HepG2 (cell line): Measurements from ENCODE around the gene RYR2. TPM values are rescaled to one million over a fixed set of nuclear protein-coding genes. Genes with fewer than 3 reads are reported as not detected.

Experiments used
- ATAC-seq: fragments of 200-7000 bp; cut with Tn5 transposase; 3 replicates; pipeline ENCODE4 v1.9.1; 2020; ENCODE audit warnings: mild to moderate bottlenecking, moderate library complexity
- BruUV-seq: library from RNA; stranded (reverse); fragments of 400-500 nt; replicated peaks from 2 replicates; lab custom pipeline; 2021; lab: Mats Ljungman, UMichigan
- CTCF ChIA-PET: fragments of 300-600 bp; formaldehyde crosslinking; extraction: SDS; loops from one replicate; lab custom pipeline; 2021; ENCODE audit warnings: low total read pairs, inconsistent platforms, low intra/inter-chr PET ratio; lab: Yijun Ruan, JAX
- POLR2A ChIA-PET: fragments of 350-600 bp; sonication (Branson Sonifier 250); formaldehyde crosslinking; loops from one replicate; lab custom pipeline; 2020; ENCODE audit warnings: antibody characterized with exemption, inconsistent platforms; lab: Yijun Ruan, JAX
- DNase-seq: peaks from one replicate; pipeline ENCODE4 v3.0.0-alpha.2; 2015; ENCODE audit warnings: low spot score
- FAIRE-seq: peaks from 3 replicates; lab custom pipeline; 2011; peaks lifted over from hg19 to GRCh38; lab: Jason Lieb, UNC
- H2AFZ ChIP-seq: one replicate; pipeline ENCODE4 v1.6.1; 2011; ENCODE audit warnings: low read length, inconsistent platforms
- H3K27ac ChIP-seq: fragments of 300-600 bp; 3 replicates; pipeline ENCODE4 v1.8.0; 2011; ENCODE audit warnings: mixed run types, mild to moderate bottlenecking, mixed read lengths, low read length, inconsistent platforms; ENCODE audit not compliant: insufficient read depth; ENCODE audit errors: extremely low read length
- H3K27me3 ChIP-seq, 2 experiments: fragments of 200-600 bp in 1 of 2; 2 replicates in 1 of 2; 3 replicates in 1 of 2; pipeline versions ENCODE4 v1.6.0 to v1.8.0; 2011; ENCODE audit warnings: low read length in 2 of 2, mild to moderate bottlenecking in 2 of 2, moderate library complexity in 2 of 2, inconsistent platforms in 1 of 2; ENCODE audit not compliant: insufficient read depth in 2 of 2, control insufficient read depth in 1 of 2
- H3K36me3 ChIP-seq, 2 experiments: fragments of 200-600 bp in 1 of 2; replicated peaks in 1 of 2; 2 replicates in 1 of 2; 3 replicates in 1 of 2; pipeline versions ENCODE4 v1.5.1 to v1.8.0; 2011; ENCODE audit warnings: low read length in 2 of 2, inconsistent platforms in 1 of 2; ENCODE audit not compliant: insufficient read depth in 2 of 2, control insufficient read depth in 1 of 2
- H3K4me1 ChIP-seq: 2 replicates; pipeline ENCODE4 v1.5.1; 2012; ENCODE audit warnings: low read length, inconsistent platforms; ENCODE audit not compliant: insufficient read depth
- H3K4me2 ChIP-seq: 2 replicates; pipeline ENCODE4 v1.6.0; 2011; ENCODE audit warnings: low read depth, low read length, inconsistent platforms
- H3K4me3 ChIP-seq, 3 experiments: fragments of 200-600 bp in 1 of 3; sonication (generic), shearing (Covaris generic) in 1 of 3; replicated peaks in 1 of 3; 2 replicates each; pipeline ENCODE4 v1.5.1; 2011 to 2016; ENCODE audit warnings: low read length in 3 of 3, inconsistent platforms in 2 of 3, low read depth in 2 of 3, mild to moderate bottlenecking in 2 of 3, control low read depth in 1 of 3, mixed read lengths in 1 of 3; ENCODE audit not compliant: insufficient read depth in 1 of 3
- H3K79me2 ChIP-seq: one replicate; pipeline ENCODE4 v1.6.1; 2011; ENCODE audit warnings: low read length, inconsistent platforms; ENCODE audit not compliant: insufficient read depth
- H3K9ac ChIP-seq: 2 replicates; pipeline ENCODE4 v1.6.0; 2011; ENCODE audit warnings: mild to moderate bottlenecking, low read depth, low read length, inconsistent platforms; ENCODE audit not compliant: insufficient read depth
- H3K9me3 ChIP-seq: 2 replicates; pipeline ENCODE4 v1.5.1; 2012; ENCODE audit warnings: mild to moderate bottlenecking, low read length
- H4K20me1 ChIP-seq: 2 replicates; pipeline ENCODE4 v1.6.0; 2011; ENCODE audit warnings: inconsistent platforms, mild to moderate bottlenecking, low read length, moderate library complexity; ENCODE audit not compliant: insufficient read depth
- AGO1 ChIP-seq: fragments of 200-400 bp; formaldehyde crosslinking; IDR thresholded peaks from 2 replicates; pipeline ENCODE4 v1.6.1; 2017; ENCODE audit warnings: mild to moderate bottlenecking, low read depth, low read length, moderate library complexity; ENCODE audit not compliant: poor library complexity, severe bottlenecking
- GMEB2 ChIP-seq: IDR thresholded peaks from 2 replicates; pipeline ENCODE4 v1.6.1; 2016; ENCODE audit warnings: missing biosample characterization, missing genetic modification reagents, low read depth
- SRY ChIP-seq: sonication (generic); formaldehyde crosslinking; IDR thresholded peaks from 2 replicates; pipeline ENCODE4 v1.8.0; 2022; ENCODE audit warnings: mild to moderate bottlenecking, missing genetic modification reagents
- STAG1 ChIP-seq: sonication (generic); formaldehyde crosslinking; IDR thresholded peaks from 2 replicates; pipeline ENCODE4 v1.4.0; 2020; ENCODE audit warnings: missing genetic modification reagents
- ZNF430 ChIP-seq: sonication (generic); formaldehyde crosslinking; IDR thresholded peaks from 2 replicates; pipeline ENCODE4 v1.9.0; 2021; ENCODE audit warnings: mild to moderate bottlenecking, missing genetic modification reagents
- WGBS: methylation state at CpG from one replicate; pipeline ENCODE4 v1.1.6; 2017; ENCODE audit warnings: low lambda C conversion rate; 5-methylcytosine and 5-hydroxymethylcytosine counted together
- in situ Hi-C: cut with HindIII; loops from 2 replicates; pipeline ENCODE4 v1.10.0; 2017; ENCODE audit warnings: low pct_unique_long_range_greater_than_20kb; ENCODE audit not compliant: extremely low pct_ligation_motif_present
- intact Hi-C: fragments of 100-400 bp; cut with micrococcal nuclease; formaldehyde crosslinking; loops from one replicate; pipeline ENCODE4 v1.10.0; 2022; ENCODE audit not compliant: unreplicated experiment
- polyA plus RNA-seq, 8 experiments: library from polyadenylated mRNA; depleted of rRNA in 3 of 8; stranded (reverse) in 7 of 8; unstranded in 1 of 8; fragments of >200 nt; fragmentation: Illumina TruSeq in 4 of 8; extraction: Trizol in 4 of 8; gene quantifications; 2 replicates each; pipeline versions ENCODE4 v1.2.1 to v1.2.3, GENCODE V29; 2011 to 2016; ENCODE audit warnings: low read depth in 4 of 8, missing spikeins in 1 of 8, mixed read lengths in 1 of 8; ENCODE audit not compliant: insufficient read depth in 1 of 8
- total RNA-seq, 5 experiments: library from RNA; depleted of rRNA; stranded (reverse); fragments of >200 nt; fragmentation: Illumina TruSeq; extraction: Trizol; gene quantifications; 2 replicates each; pipeline ENCODE4 v1.2.3, GENCODE V29; 2016; ENCODE audit warnings: low read depth in 1 of 5
- TF ChIP-seq, protein P1 (sequence below): sonication (generic); formaldehyde crosslinking; IDR thresholded peaks from 2 replicates; pipeline ENCODE4 v1.5.1; 2020; ENCODE audit warnings: mild to moderate bottlenecking, missing genetic modification reagents, moderate library complexity

RYR2 gene
- total and polyA plus RNA-seq, 2 of the 13 experiments (the other 11 are each of a cell fraction or from before 2014, with no cell fraction given), result not detected

DNA sequence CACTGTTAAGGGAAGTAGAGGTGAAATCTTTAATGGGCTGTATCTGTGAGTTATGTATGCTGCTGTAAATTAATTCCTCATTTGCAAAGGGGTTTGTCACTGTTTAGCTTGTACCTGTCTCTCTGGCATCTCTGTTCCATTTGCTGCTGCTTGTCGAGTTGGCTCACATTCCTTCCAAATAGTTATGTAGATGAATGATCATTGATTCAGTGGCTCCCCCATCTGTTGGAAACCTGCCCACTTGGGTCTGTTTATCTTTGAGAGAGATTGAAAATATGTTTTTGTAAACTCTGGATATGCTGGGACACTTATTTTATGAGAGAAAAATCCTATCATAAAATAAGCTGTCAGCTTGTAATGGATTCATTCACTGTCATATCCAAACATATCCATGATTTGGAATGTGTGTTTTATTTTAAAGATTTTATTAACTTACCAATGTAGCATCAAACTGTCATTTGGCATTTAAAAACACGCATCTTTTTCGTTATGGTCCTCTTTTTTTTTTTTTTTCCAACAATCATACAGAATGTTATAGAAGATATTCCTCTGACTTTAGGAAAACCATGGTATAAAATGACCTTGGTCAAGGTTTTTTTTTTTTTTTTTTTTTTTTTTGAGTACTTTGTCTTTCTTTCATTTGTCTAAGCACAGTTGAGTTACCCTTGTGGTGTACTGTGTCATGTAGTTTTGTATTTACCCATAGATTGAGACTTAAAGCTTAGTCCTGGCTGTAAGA lies 3.5 kb downstream of the RYR2 start:
- Histone ChIP-seq H3K9ac (no peak overlapping the region), H2AFZ (no peak overlapping the region), H3K27me3 (peaks cover 2 to 59% of the 10 kb centered on the region in 2 experiments; a peak in 4 of 5 replicates), H3K4me3 (no peak overlapping the region), H4K20me1 (no peaks in the 10 kb centered on the region), H3K9me3 (no peaks in the 10 kb centered on the region)
- BruUV-seq, result no TSS peak
- under 1% methylated on average over 3 of the region's 3 CpGs for WGBS
- no peak for DNase-seq
- in situ Hi-C loops (no loop called here), intact Hi-C loops (no loop called here)
- CTCF ChIA-PET, result no interaction called here
- ATAC-seq, result no peak
- TF ChIP-seq STAG1 (CRISPR knock-in tag), result 0 out of 2 replicates have a peak, but pooled peaks have one; percentile 3
- TF ChIP-seq, protein P1, sequence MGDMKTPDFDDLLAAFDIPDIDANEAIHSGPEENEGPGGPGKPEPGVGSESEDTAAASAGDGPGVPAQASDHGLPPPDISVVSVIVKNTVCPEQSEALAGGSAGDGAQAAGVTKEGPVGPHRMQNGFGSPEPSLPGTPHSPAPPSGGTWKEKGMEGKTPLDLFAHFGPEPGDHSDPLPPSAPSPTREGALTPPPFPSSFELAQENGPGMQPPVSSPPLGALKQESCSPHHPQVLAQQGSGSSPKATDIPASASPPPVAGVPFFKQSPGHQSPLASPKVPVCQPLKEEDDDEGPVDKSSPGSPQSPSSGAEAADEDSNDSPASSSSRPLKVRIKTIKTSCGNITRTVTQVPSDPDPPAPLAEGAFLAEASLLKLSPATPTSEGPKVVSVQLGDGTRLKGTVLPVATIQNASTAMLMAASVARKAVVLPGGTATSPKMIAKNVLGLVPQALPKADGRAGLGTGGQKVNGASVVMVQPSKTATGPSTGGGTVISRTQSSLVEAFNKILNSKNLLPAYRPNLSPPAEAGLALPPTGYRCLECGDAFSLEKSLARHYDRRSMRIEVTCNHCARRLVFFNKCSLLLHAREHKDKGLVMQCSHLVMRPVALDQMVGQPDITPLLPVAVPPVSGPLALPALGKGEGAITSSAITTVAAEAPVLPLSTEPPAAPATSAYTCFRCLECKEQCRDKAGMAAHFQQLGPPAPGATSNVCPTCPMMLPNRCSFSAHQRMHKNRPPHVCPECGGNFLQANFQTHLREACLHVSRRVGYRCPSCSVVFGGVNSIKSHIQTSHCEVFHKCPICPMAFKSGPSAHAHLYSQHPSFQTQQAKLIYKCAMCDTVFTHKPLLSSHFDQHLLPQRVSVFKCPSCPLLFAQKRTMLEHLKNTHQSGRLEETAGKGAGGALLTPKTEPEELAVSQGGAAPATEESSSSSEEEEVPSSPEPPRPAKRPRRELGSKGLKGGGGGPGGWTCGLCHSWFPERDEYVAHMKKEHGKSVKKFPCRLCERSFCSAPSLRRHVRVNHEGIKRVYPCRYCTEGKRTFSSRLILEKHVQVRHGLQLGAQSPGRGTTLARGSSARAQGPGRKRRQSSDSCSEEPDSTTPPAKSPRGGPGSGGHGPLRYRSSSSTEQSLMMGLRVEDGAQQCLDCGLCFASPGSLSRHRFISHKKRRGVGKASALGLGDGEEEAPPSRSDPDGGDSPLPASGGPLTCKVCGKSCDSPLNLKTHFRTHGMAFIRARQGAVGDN (CRISPR knock-in tag), result no peak
- TF ChIP-seq, all 625 proteins: peak for 1
- Histone ChIP-seq H3K4me1 (no peaks in the 10 kb centered on the region), H3K36me3 (no peaks in the 10 kb centered on the region), H3K4me2 (no peak overlapping the region), H3K79me2 (no peaks in the 10 kb centered on the region), H3K27ac (no peak overlapping the region)
- POLR2A ChIA-PET, result no interaction called here
- FAIRE-seq, result no peak

DNA sequence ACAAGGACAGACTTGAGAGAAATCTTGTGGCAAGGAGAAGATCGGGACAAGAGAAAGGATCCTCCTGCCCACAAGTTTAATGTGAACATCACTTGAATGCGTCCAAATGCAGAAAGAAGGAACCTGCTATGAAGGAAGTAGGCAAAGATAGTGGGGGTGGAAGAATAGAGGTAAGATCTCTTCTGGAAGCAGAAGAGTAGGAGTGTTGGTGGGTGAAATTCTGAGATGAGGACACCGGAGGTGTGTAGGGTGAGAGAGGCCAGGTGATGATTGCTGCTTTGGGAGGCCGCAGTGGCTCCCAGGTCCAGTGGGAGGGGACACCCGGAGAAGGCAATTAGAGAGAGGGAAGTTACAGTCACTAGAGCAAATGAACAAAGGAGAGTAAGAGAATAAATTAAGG lies 6.8 kb downstream of the RYR2 start:
- CTCF ChIA-PET, result no interaction called here
- peaks cover 3 to 54% of the 10 kb centered on the region in 2 experiments; a peak in 4 of 5 replicates for H3K27me3 ChIP-seq
- H3K79me2 ChIP-seq, result no peaks in the 10 kb centered on the region
- H3K4me3 ChIP-seq, result no peak overlapping the region
- DNase-seq, result no peak
- POLR2A ChIA-PET, result no interaction called here
- H2AFZ ChIP-seq, result no peak overlapping the region
- no peak overlapping the region for H3K4me2 ChIP-seq
- H4K20me1 ChIP-seq, result no peaks in the 10 kb centered on the region
- H3K4me1 ChIP-seq, result no peaks in the 10 kb centered on the region
- FAIRE-seq, result no peak
- no TSS peak for BruUV-seq
- H3K27ac ChIP-seq, result no peak overlapping the region
- no peaks in the 10 kb centered on the region for H3K36me3 ChIP-seq
- no peaks in the 10 kb centered on the region for H3K9me3 ChIP-seq
- in situ Hi-C loops, result no loop called here
- intact Hi-C loops, result no loop called here
- WGBS, result 1% methylated on average over 5 of the region's 5 CpGs
- no peak overlapping the region for H3K9ac ChIP-seq
- no peak for ATAC-seq
- TF ChIP-seq SRY (CRISPR knock-in tag) (no peak), GMEB2 (CRISPR knock-in tag) (no peak), AGO1 (no peak), ZNF430 (CRISPR knock-in tag) (no peak)
